ENCODE results near the gene MYO1E.

GRCh38 chr15:59210186-59210585 lies 162.5 kb downstream of the MYO1E start:
- TF ChIP-seq POLR2A (IDR thresholded peaks at IDR 0.05) = no peak
- TF ChIP-seq CTCF (IDR thresholded peaks at IDR 0.05 in 8 of 11, conservative IDR thresholded peaks at IDR 0.05 in 3 of 11) = no peak
- TF ChIP-seq POLR2AphosphoS5 (IDR thresholded peaks at IDR 0.05) = no peak

Data from spleen (tissue), 7 donors.